ENCODE results near the gene RTN4R. TPM values are rescaled to one million over a fixed set of nuclear protein-coding genes. Genes with fewer than 3 reads are reported as not detected.

RTN4R gene
- total RNA-seq, 4 donors from 2014 or later, result 5.0 to 12.9 TPM; not detected in 2

- H3K27me3 ChIP-seq, result no peaks in the 10 kb centered on the region
- no peak for DNase-seq
- intact Hi-C loops (cut with DNase I; ENCODE audit: low total_unique reads), result no loop called here
- no peak overlapping the region for H3K4me3 ChIP-seq
- H3K4me1 ChIP-seq, result no peaks in the 10 kb centered on the region
- H3K36me3 ChIP-seq, result no peaks in the 10 kb centered on the region
- no peak overlapping the region for H3K27ac ChIP-seq
- no peaks in the 10 kb centered on the region for H3K9me3 ChIP-seq
- TF ChIP-seq POLR2A (IDR thresholded peaks at IDR 0.05), result no peak
- no peak for TF ChIP-seq CTCF (IDR thresholded peaks at IDR 0.05)
These were observed 34.5 kb downstream of the RTN4R start for GRCh38 chr22:20233351-20234313.

GRCh38 chr22:20232781-20233180, 35.3 kb downstream of the RTN4R start:
- H3K36me3 ChIP-seq, result no peaks in the 10 kb centered on the region
- intact Hi-C loops (cut with DNase I; ENCODE audit: low total_unique reads), result no loop called here
- H3K4me1 ChIP-seq, result no peaks in the 10 kb centered on the region
- H3K9me3 ChIP-seq, result no peaks in the 10 kb centered on the region
- no peak overlapping the region for H3K27ac ChIP-seq
- TF ChIP-seq CTCF (IDR thresholded peaks at IDR 0.05) (no peak), POLR2A (IDR thresholded peaks at IDR 0.05) (no peak)
- no peaks in the 10 kb centered on the region for H3K27me3 ChIP-seq
- no peak overlapping the region for H3K4me3 ChIP-seq
- DNase-seq, result no peak

GRCh38 chr22:20232237-20232598, 35.9 kb downstream of the RTN4R start:
- H3K27ac ChIP-seq, result no peak overlapping the region
- TF ChIP-seq POLR2A (IDR thresholded peaks at IDR 0.05) (no peak), CTCF (IDR thresholded peaks at IDR 0.05) (no peak)
- H3K4me3 ChIP-seq, result no peak overlapping the region
- H3K9me3 ChIP-seq, result no peaks in the 10 kb centered on the region
- intact Hi-C loops (cut with DNase I; ENCODE audit: low total_unique reads), result no loop called here
- H3K36me3 ChIP-seq, result no peaks in the 10 kb centered on the region
- H3K4me1 ChIP-seq, result no peaks in the 10 kb centered on the region
- no peaks in the 10 kb centered on the region for H3K27me3 ChIP-seq
- no peak for DNase-seq

GRCh38 chr22:20231514-20232236, 36.4 kb downstream of the RTN4R start:
- intact Hi-C loops (cut with DNase I; ENCODE audit: low total_unique reads), result no loop called here
- Histone ChIP-seq H3K36me3 (no peaks in the 10 kb centered on the region), H3K9me3 (no peaks in the 10 kb centered on the region), H3K4me3 (no peak overlapping the region), H3K27ac (no peak overlapping the region), H3K4me1 (peaks cover 0 to 3% of the 10 kb centered on the region in 2 donors), H3K27me3 (no peaks in the 10 kb centered on the region)
- no peak for DNase-seq
- no peak for TF ChIP-seq POLR2A (IDR thresholded peaks at IDR 0.05)
- TF ChIP-seq CTCF (IDR thresholded peaks at IDR 0.05), result no peak

All from uterus (tissue), 4 donors.